Measurements from ENCODE around the gene SULT4A1. TPM values are rescaled to one million over a fixed set of nuclear protein-coding genes. Genes with fewer than 3 reads are reported as not detected.

SULT4A1 gene
- total and polyA plus RNA-seq, 2 donors (not counting 1 experiment from before 2014, with no cell fraction given): not detected

GRCh38 chr22:43879901-43880540 is 17.7 kb upstream of the SULT4A1 start:
- Histone ChIP-seq H2AFZ (ENCODE audit: insufficient read depth, low read depth, low read length, poor library complexity, severe bottlenecking) (no peak overlapping the region), H4K20me1 (ENCODE audit: control insufficient read depth, insufficient read depth, low read length, poor library complexity, severe bottlenecking) (no peaks in the 10 kb centered on the region), H3K27ac (ENCODE audit: low read length in 2 of 2) (no peak overlapping the region), H3K27me3 (replicated peaks in 1 of 4; ENCODE audit: control extremely low read depth in 1 of 4, control insufficient read depth in 3 of 4, insufficient read depth in 4 of 4, low read length in 3 of 4) (peaks cover 0 to 8% (median 0%) of the 10 kb centered on the region in 4 experiments), H3K9ac (ENCODE audit: low read length) (no peak overlapping the region), H3K9me3 (ENCODE audit: control extremely low read depth in 1 of 3, control insufficient read depth in 2 of 3, insufficient read depth in 1 of 3, low read length in 2 of 3) (no peaks in the 10 kb centered on the region), H3K4me3 (ENCODE audit: control extremely low read depth in 1 of 5, extremely low read depth in 1 of 5, insufficient read depth in 1 of 5, low read depth in 2 of 5, low read length in 4 of 5) (no peak overlapping the region), H3K4me1 (ENCODE audit: control insufficient read depth in 2 of 2, insufficient read depth in 2 of 2, low read length in 2 of 2) (peaks cover 0 to 5% of the 10 kb centered on the region in 2 donors), H3K4me2 (replicated peaks; ENCODE audit: low read depth, low read length, poor library complexity, severe bottlenecking) (no peak overlapping the region), H3K36me3 (replicated peaks in 1 of 2; ENCODE audit: control extremely low read depth in 1 of 2, control insufficient read depth in 1 of 2, extremely low read depth in 1 of 2, insufficient read depth in 2 of 2, low read length in 1 of 2) (no peaks in the 10 kb centered on the region), H3K79me2 (ENCODE audit: control insufficient read depth, insufficient read depth, low read length) (no peaks in the 10 kb centered on the region)
- Mint-ChIP-seq H3K27ac (no peak overlapping the region), H3K9me3 (ENCODE audit: insufficient read depth) (no peaks in the 10 kb centered on the region), H3K4me1 (peaks cover 4% of the 10 kb centered on the region), H3K27me3 (peaks cover 33% of the 10 kb centered on the region), H3K4me3 (no peak overlapping the region)
- TF ChIP-seq EZH2 (IDR thresholded peaks at IDR 0.05; ENCODE audit: borderline replicate concordance, insufficient read depth, low read depth, low read length, poor library complexity, severe bottlenecking): no peak
- no peak for TF ChIP-seq CTCF (IDR thresholded peaks at IDR 0.05)
- DNase-seq (no peak), ATAC-seq (ENCODE audit: low read depth) (no peak)
- ChIA-PET POLR2A (no interaction called here), CTCF (no interaction called here)
- intact Hi-C loops (cut with micrococcal nuclease): no loop called here
- 74% methylated on average over 13 of the region's 14 CpGs for WGBS (ENCODE audit: insufficient coverage)

- CTCF ChIA-PET: no interaction called here
- DNase-seq: no peak
Observed at GRCh38 chr22:43878831-43879550, 16.7 kb upstream of the SULT4A1 start.

More at GRCh38 chr22:43878831-43879550, 16.7 kb upstream of the SULT4A1 start:
- H3K4me1 ChIP-seq (ENCODE audit: control insufficient read depth in 2 of 2, insufficient read depth in 2 of 2, low read length in 2 of 2): no peaks in the 10 kb centered on the region
- no peaks in the 10 kb centered on the region for H4K20me1 ChIP-seq (ENCODE audit: control insufficient read depth, insufficient read depth, low read length, poor library complexity, severe bottlenecking)
- no peak for ATAC-seq (ENCODE audit: low read depth)
- TF ChIP-seq CTCF (IDR thresholded peaks at IDR 0.05): no peak
- no peak for TF ChIP-seq EZH2 (IDR thresholded peaks at IDR 0.05; ENCODE audit: borderline replicate concordance, insufficient read depth, low read depth, low read length, poor library complexity, severe bottlenecking)
- no peak overlapping the region for H3K4me3 ChIP-seq (ENCODE audit: control extremely low read depth in 1 of 5, extremely low read depth in 1 of 5, insufficient read depth in 1 of 5, low read depth in 2 of 5, low read length in 4 of 5)
- H3K27me3 ChIP-seq (replicated peaks in 1 of 4; ENCODE audit: control extremely low read depth in 1 of 4, control insufficient read depth in 3 of 4, insufficient read depth in 4 of 4, low read length in 3 of 4): peaks cover 0 to 6% (median 0%) of the 10 kb centered on the region in 4 experiments
- H3K4me2 ChIP-seq (replicated peaks; ENCODE audit: low read depth, low read length, poor library complexity, severe bottlenecking): no peak overlapping the region
- peaks cover 0 to 3% (median 0%) of the 10 kb centered on the region in 3 donors for H3K9me3 ChIP-seq (ENCODE audit: control extremely low read depth in 1 of 3, control insufficient read depth in 2 of 3, insufficient read depth in 1 of 3, low read length in 2 of 3)
- no peaks in the 10 kb centered on the region for H3K36me3 ChIP-seq (replicated peaks in 1 of 2; ENCODE audit: control extremely low read depth in 1 of 2, control insufficient read depth in 1 of 2, extremely low read depth in 1 of 2, insufficient read depth in 2 of 2, low read length in 1 of 2)
- H3K27ac ChIP-seq (ENCODE audit: low read length in 2 of 2): no peak overlapping the region
- H3K27me3 Mint-ChIP-seq: peaks cover 41% of the 10 kb centered on the region
- no peak overlapping the region for H3K27ac Mint-ChIP-seq
- no peaks in the 10 kb centered on the region for H3K4me1 Mint-ChIP-seq
- H2AFZ ChIP-seq (ENCODE audit: insufficient read depth, low read depth, low read length, poor library complexity, severe bottlenecking): no peak overlapping the region
- 76% methylated on average over 12 of the region's 12 CpGs for WGBS (ENCODE audit: insufficient coverage)
- intact Hi-C loops (cut with micrococcal nuclease): no loop called here
- H3K4me3 Mint-ChIP-seq: no peak overlapping the region
- no peaks in the 10 kb centered on the region for H3K9me3 Mint-ChIP-seq (ENCODE audit: insufficient read depth)
- H3K79me2 ChIP-seq (ENCODE audit: control insufficient read depth, insufficient read depth, low read length): no peaks in the 10 kb centered on the region
- no peak overlapping the region for H3K9ac ChIP-seq (ENCODE audit: low read length)
- POLR2A ChIA-PET: no interaction called here

Data from B cell (primary cell).